ENCODE measurements around the gene CFAP299. TPM values are rescaled to one million over a fixed set of nuclear protein-coding genes. Genes with fewer than 3 reads are reported as not detected.
"Not testable (repeated sequence)": the region's sequence is repeated elsewhere in the genome, so short reads cannot be mapped to it uniquely, and the experiment has no call there.

The CFAP299 gene
- not detected in 2 replicates for total RNA-seq

DNA sequence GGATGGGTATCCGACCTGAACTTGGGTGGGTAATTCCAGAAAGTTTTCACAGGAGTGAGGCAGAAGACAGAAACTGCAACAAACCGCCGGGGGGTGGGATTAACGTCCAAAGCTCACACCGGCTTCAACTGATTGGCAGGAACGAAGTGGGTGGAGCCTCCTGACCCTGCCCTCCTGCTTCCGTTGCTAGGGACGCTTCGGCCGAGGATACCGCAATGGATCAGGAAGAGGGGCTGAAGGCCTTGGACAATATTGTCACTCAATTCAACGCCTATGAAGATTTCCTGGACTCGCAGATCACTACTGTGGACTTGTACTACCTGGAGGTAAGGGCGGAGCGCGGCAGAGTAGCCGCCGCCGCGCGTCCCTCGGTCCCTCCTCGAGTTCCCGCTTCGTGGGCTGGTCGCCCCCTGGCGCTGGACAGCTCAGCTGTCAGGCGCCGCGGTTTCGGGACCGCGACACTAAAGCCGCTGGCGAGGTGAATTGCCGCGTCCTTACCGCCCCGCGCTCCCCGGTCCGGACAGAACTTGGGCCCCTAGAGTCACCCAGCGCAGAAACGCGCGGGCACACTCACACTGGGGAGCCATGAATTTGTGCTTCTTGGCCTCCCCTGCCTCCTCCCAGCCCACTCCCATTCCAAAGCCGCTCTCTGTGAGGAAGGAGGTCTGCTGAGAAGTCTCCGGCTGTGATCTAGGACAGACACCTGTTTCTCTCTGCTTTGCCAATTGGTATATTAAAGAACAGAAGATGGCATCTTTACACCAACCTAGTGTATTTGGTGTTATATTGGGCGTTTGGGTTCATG lies at the start of gene CFAP299:
TSS of gene CFAP299 (plus strand) at position 177 of the 805 bp plus-strand sequence.
- intact Hi-C loops (cut with micrococcal nuclease) = loop anchor here (10.0 kb wide), 1 partner anchor 1381 kb away; no protein-coding TSS in a partner anchor

DNA sequence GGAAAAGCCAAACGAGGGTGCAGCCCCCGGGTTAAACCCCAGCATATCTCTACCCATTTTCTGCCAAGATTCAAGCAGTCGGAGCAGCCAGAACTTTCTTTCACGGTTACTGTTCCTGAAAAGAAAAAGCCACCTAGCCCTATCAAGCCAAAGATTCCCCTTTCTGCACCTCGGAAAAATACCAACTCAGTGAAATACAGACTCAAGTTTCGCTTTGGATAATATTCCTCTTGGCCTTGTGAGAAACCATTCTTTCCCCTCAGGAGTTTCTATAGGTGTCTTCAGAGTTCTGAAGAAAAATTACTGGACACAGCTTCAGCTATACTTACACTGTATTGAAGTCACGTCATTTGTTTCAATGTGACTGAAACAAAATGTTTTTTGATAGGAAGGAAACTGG lies 49.1 kb upstream of the CFAP299 start:
- intact Hi-C loops (cut with micrococcal nuclease) = no loop called here

DNA sequence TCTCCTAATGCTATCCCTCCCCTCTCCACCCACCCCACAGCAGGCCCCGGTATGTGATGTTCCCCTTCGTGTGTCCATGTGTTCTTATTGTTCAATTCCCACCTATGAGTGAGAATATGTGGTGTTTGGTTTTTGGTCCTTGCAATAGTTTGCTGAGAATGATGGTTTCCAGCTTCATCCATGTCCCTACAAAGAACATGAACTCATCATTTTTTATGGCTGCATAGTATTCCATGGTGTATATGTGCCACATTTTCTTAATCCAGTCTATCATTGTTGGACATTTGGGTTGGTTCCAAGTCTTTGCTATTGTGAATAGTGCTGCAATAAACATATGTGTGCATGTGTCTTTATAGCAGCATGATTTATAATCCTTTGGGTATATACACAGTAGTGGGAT lies 44.9 kb upstream of the CFAP299 start:
- intact Hi-C loops (cut with micrococcal nuclease) = not testable (repeated sequence)

DNA sequence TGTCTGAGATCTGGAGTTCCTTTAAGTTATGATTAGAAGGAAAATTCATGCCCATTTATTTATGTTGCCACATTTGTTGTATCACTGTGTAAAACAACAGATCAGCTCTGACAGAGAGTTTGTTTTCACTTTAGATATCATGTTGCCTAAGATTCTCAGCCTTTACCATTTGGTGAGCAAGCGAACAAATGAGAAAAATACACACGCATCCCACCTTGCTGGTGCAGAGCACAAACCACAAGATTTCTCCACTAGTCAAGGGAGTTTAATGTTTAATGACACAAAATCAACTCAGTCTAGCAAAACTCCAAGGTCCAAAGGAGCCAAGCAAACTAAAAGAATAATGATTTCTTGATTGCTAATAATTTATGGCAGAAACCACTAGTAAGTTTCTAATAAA lies 41.3 kb upstream of the CFAP299 start:
- intact Hi-C loops (cut with micrococcal nuclease) = no loop called here

DNA sequence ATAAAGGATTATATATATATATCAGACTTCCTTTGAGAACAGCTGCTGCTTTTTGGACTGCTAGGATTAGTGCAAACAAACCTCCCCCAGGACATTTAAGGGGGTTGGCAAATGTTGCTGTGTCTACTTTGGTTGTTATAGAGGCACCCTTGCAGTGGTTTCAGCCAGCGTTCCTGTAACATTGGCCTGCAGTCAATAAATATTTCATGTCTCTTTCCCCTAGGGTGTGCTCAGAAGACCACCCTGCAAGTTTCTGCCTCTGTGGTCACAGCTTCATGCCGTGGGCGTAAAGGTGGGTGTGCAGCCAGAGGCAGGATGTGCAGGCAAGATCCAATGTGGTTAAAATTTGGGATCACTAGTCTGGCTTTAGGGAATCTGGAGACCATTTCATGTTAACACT lies 40.2 kb upstream of the CFAP299 start:
- intact Hi-C loops (cut with micrococcal nuclease) = no loop called here

DNA sequence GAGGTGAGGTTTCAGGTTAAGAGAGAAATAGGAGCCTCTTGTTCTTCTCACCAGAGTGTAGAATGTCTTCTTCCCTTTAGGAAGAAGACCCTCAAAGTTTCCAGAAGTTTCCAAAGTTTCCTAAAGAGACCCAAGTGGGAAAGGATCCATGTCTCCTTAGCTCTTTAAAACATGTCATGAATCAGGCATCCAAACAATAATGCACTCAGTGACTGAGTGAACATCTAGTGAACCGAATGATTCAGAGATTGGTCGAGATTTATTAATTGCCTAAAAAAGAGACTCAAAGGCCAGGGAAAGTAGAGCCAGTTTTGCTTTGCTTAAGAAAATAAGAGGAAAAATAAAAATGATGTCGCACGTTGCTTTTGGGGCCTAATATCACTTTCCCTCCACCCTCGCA lies 39.7 kb upstream of the CFAP299 start:
- intact Hi-C loops (cut with micrococcal nuclease) = no loop called here

DNA sequence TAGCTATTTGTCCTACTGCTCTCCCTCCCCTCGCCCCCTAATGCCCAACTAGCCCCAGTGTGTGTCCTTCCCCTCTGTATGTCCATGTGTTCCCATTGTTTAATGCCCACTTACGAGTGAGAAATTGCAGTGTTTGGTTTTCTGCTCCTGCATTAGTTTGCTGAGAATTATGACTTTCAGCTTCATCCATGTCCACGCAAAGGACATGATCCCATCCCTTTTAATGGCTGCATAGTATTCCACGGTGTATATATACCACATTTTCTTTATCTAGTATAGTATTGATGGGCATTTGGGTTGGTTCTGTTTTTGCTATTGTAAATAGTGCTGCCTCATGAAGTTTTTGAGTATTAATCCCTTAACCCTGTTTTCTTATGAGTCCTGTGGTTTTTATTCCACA lies 33.6 kb upstream of the CFAP299 start:
- intact Hi-C loops (cut with micrococcal nuclease) = no loop called here

DNA sequence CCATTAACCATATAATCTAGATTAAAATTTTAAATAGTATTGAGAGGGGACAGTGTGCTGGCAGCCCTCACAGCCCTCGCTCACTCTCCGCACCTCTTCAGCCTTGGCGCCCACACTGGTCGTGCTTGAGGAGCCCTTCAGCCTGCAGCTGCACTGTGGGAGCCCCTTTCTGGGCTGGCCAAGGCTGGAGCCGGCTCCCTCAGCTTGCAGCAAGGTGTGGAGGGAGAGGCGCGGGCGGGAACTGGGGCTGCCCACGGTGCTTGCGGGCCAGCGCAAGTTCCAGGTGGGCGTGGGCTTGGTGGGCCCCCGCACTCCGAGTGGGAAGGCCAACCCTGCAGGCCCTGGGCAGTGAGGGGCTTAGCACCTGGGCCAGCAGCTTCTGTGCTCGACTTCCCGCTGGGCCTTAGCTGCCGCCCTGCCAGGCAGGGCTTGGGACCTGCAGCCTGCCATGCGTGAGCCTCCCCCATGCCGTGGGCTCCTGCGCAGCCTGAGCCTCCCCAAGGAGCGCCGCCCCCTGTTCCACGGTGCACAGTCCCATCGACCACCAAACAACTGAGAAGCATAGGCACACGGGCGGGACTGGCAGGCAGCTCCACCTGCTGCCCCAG lies 32.8 kb upstream of the CFAP299 start:
- intact Hi-C loops (cut with micrococcal nuclease) = no loop called here

DNA sequence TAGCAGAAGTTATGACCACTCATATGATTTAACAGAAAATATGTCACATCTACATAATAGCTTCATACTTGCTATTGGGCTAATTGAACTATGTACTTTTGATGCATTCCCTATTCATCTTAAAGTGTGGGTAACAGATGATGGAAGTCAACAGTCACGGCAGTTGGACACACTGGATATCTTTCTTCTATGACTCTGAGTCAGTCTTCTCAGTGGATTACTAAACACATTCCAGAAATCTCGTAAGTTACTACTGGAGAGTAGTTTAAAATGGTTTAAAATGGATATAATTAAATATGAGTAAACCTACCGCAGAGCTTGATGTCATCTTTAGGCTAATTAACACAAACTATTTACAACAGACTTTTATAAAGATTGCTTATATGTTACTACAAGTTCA lies 30.1 kb upstream of the CFAP299 start:
- intact Hi-C loops (cut with micrococcal nuclease) = no loop called here

DNA sequence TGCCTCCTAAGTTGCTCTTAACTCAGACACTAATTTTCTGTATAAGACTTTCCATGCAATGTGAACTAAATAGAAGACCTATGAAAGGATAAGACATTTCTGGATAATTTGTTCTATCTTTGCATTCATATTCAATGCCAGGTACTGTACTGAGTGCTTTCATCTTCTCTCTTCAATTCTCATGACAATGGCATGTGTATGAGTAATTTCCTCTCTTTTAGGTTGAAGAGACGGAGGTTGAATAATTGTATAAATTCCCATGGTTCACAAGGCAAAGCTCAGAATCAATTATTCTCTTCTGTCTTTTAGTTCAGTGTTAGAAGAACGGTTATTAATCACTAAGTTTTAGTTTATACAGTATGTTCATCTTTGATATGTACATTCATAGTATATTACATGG lies 29.3 kb upstream of the CFAP299 start:
- intact Hi-C loops (cut with micrococcal nuclease) = no loop called here

DNA sequence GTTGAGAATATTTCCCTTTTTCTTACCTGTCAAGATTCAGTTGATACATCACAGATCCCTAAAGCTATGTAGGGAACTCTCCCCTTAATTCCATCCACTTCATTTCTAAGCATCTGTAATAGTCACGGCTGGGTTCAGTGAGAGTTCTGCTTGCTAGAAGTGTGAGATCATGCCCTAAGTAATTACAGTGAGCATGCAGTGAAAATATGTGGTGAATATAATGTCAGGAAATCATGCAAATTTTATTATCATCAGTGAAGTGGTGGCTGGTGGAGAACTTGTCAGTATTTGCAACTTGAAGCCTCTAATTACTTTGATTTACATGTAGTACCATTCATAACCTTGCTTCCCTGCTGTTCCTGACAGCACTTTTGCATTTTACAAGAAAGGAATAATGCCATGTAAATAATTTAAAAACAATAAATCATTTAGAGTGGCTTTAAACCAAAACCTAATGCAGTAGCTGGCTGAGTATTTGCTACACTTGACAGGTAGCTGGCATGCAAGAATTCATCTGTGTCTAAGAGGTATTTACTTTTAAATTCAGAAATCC lies 28.3 kb upstream of the CFAP299 start:
- intact Hi-C loops (cut with micrococcal nuclease) = no loop called here

DNA sequence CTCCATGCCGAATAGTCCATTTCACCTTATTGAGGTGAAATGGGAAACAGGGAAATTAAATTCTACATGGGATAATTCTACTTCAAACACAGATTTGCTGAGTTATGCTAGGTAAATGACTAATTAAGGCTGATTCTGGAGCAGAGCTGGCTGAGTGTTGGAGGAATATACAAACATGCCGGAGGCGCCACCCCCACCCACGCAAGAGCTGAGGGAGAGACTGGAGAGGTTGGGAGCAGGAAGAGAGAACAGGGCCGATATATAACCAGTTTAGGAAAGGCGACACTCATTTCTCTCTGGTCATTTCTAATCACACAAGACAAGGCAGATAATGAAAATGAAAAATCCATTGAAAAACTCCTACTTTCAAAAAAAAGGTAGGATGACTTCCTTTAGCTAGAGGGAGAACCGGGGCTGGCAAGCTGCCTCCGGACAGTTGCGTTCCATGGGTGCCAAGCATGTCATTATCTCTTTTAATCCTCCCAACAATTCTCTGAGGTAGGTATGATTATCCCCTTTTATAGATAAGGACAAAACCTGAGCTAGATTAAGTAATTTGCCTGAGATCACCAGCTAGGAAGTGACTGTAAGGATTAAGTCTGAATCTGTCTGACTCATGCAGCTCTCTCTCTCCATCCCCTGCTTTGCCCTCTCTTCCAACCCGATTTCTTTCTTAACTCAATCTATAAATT lies 27.6 kb upstream of the CFAP299 start:
- intact Hi-C loops (cut with micrococcal nuclease) = no loop called here

DNA sequence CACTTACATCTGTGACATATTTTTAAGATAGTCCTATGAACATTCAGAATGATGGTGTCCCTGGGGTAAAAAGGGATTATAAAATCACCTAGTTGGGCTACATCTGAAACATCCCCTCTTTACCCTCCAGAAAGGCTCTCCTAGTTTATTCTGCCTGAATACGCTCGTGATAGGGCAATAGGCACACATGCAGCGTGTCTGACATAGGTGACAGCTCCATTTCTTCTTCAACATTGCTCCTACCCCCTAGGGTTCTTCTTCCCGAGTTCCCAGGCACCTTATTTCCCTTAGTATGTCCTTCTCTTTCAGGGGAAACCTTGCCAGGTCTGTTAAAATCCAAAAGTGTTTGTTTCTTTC lies 27.1 kb upstream of the CFAP299 start:
- intact Hi-C loops (cut with micrococcal nuclease) = no loop called here

DNA sequence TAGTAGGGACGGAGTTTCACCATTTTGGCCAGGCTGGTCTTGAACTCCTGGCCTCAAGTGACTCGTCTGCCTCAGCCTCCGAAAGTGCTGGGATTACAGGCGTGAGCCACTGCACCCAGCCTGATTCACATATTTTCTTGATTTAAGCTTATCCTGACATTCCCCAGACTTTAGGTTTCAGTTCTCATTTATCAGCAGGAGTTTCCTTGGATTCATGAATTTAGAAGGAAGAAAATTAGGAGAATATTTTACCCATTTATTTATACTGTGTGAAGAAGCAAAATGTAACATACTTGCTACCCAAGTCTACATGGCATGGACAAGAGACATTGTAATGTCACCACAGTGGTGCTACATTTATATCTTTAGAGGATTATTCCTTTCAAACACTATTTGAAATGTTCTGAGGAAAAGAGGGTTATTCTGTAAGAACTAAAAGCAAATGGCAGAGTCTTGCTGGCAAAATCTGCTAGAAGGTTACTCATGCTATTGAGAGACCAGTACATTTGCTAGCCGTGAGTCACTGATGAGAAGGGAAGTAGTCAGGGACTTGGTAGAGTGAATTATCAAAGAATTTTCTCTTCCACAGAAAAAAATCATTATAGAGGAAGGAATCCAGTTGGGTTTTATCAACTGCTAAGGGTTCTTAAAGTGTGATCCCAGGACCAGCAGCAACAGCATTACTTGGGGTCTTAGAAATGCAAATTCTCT lies 26.1 kb upstream of the CFAP299 start:
- intact Hi-C loops (cut with micrococcal nuclease) = no loop called here

DNA sequence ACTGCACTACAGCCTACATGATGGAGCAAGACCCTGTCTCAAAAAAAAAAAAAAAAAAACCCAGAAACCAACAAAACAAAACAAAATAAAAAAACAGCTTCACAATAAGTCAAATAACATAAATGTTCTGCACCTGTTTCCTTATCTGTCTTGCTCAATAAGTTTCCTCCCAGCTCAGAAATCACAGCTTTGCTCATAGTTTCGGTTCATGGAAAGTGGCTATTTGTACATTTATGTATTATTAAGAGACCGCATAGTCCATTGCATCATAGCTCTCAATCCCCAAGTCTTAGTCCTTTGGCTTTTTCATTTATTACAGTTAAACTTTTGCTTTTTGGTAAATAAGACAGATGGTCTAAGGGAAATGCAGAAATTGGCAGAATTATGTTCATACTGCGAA lies 24.4 kb upstream of the CFAP299 start:
- intact Hi-C loops (cut with micrococcal nuclease) = no loop called here

DNA sequence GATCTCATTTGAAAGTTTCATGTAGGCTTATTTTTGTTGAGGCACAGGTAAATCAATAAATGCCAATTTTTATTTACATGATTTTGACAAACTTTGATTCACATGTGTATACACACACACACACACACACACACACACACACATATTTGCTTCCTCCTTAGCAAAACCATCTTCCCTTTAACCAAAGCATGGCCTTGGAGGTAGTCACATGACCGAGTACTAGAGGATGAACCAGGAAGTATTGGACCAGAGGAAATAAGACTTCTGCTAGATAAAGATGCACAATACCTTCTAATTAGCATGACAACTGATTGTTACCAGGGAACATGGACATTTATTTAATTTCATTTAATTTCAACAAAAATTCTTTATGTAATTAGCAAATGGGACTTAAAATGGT lies 23.4 kb upstream of the CFAP299 start:
- intact Hi-C loops (cut with micrococcal nuclease) = no loop called here

DNA sequence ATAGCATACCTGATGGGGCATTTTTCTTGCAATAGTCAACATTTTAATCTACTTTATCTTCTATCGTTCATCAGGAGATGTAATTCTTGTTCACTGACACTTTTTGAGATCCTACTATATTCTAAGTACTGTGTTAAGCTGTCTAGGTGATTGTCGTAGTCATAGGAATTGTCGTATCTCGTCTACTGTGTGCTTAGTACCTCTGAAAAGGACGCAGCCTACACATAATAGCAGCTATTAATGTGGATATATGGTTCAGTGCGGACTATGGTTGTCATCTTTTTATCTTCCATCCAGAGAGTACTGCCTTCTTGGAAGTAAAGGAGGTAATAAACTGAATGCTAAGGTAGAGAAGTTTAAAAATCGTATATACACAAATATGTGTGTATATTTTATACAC lies 21.9 kb upstream of the CFAP299 start:
- intact Hi-C loops (cut with micrococcal nuclease) = no loop called here

DNA sequence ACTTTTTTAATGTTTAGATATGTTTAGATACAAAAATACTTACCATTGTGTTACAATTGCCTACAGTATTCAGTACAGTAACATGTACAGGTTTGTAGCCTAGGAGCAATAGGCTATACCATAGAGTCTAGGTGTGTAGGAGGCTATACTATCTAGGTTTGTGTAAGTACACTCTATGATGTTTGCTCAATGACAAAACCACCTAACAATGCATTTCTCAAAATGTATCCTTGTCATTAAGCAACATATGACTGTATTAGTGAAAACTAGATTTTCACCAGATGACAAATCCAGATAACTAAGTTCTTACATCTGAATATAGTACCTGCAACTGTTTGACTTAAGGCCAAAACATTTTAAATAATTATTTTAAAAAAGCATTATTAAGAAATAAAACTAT lies 19.7 kb upstream of the CFAP299 start:
- intact Hi-C loops (cut with micrococcal nuclease) = not testable (repeated sequence)

DNA sequence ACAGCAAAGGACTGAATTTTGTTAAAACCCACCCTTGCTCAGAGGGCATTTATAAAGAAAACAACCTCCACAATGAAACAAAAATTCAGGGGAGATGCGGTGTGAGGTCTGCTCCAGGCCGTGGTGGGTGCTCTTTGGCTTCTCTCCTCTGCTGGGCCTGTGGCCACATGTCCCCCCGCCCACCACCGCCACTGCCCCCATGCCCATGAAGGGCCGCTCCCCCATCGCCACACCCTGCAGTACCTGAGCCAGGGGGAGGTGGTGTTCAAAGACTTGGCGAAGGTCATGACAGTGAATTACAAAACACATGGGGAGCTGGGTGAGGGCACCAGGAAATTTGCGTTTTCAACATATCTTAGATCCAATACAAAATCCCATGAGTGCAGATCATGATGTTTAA lies 14.2 kb upstream of the CFAP299 start:
- intact Hi-C loops (cut with micrococcal nuclease) = no loop called here

DNA sequence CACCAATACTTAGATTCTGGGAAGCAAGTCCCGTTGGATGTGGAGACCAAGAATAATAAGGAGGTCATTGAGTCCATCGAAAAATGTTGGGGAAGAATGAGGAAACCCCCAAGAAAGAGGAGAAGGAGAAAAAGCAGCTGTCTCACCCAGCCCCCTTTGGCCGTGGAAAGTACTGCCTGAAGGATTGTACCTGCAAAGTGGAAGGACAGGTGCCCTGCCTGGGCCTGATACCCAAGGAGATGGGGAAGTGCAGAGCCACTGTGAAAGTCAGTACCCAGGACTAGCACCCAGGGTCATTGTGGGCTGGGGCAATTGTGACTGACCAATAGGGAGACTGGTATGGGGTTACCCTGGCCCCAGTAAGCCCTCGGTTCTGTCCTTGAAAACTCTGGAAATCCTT lies 13.8 kb upstream of the CFAP299 start:
- intact Hi-C loops (cut with micrococcal nuclease) = no loop called here

DNA sequence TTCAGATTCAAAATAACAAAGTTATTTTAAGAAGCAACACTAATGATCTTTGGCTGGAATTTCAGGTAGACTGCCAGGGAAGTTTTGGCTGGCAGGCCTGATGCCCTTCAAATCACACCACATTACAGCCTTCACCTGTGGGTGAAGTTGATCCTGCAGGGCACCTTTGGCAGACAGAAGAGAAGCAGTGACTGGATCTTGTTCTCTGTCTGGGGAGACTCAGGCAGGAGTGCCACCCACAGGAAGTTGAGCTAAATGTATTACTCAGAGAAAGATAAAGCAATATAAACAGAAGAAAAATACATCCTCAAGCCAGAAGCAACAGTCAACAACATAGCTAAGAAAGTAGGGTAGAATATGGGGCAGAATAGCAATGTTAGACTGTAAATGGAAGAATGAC lies 12.8 kb upstream of the CFAP299 start:
- intact Hi-C loops (cut with micrococcal nuclease) = no loop called here

DNA sequence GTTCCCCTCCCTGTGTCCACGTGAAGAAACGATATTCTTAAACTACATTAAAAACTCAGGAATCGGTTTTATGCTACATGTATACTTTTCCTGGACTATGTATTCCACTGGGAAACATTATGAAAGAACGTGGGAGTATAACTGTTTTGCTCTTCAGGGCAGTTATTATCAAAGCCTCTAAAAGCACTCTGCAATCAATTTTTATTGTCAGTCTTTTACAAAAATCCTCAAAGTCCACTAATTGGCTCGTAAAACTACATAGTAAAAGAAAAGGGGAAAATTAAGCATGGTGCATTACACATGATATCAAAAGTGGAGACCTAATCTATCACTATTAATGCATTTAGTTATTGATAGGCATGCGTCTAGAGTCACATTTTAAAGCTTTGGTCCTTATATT lies 11.4 kb upstream of the CFAP299 start:
- intact Hi-C loops (cut with micrococcal nuclease) = no loop called here

All from T-helper 1 cell treated with Interleukin-12 subunit alpha and Interleukin-12 subunit beta and Interleukin-4 antibody, amounts not matched to agents 30 ng/mL and 1 ng/mL, for 36 hours (primary cell).